HL-60 (cell line): ENCODE results near the gene TRAT1.

ENCODE experiments used
- DNase-seq, 2 experiments: peaks; one replicate each; pipeline ENCODE4 v3.0.0-alpha.2; 2010 to 2020; ENCODE audit warnings: low read depth in 1 of 2, low spot score in 1 of 2
- H3K27ac ChIP-seq: fragments of 250-450 bp; sonication (Bioruptor Pico); replicated peaks from 2 replicates; pipeline ENCODE4 v1.5.1; 2020; ENCODE audit warnings: mild to moderate bottlenecking, moderate library complexity
- H3K27me3 ChIP-seq: fragments of 250-450 bp; sonication (Bioruptor Pico); 2 replicates; pipeline ENCODE4 v1.5.1; 2021; ENCODE audit warnings: mild to moderate bottlenecking, moderate library complexity; ENCODE audit not compliant: insufficient read depth, poor library complexity, severe bottlenecking
- H3K4me3 ChIP-seq: replicated peaks from 2 replicates; pipeline ENCODE4 v1.5.1; 2011; ENCODE audit warnings: mild to moderate bottlenecking, control low read depth, low read length; ENCODE audit not compliant: insufficient read depth
- GABPA ChIP-seq: IDR thresholded peaks from 2 replicates; pipeline ENCODE4 v1.6.1; 2012; ENCODE audit warnings: low read depth
- POLR2AphosphoS5 ChIP-seq: IDR thresholded peaks from 2 replicates; pipeline ENCODE4 v1.6.1; 2012; ENCODE audit warnings: low read depth
- SPI1 ChIP-seq: IDR thresholded peaks from 2 replicates; pipeline ENCODE4 v1.6.1; 2012; ENCODE audit warnings: low read depth, mild to moderate bottlenecking, borderline replicate concordance
- TF ChIP-seq, protein P1 (sequence below): IDR thresholded peaks from one replicate; pipeline ENCODE4 v1.5.1; 2011; ENCODE audit warnings: low read length, control low read depth, inconsistent platforms; ENCODE audit not compliant: insufficient read depth
- TF ChIP-seq, protein P2 (sequence below): IDR thresholded peaks from 2 replicates; pipeline ENCODE4 v1.6.1; 2012; ENCODE audit warnings: low read depth; ENCODE audit not compliant: insufficient replicate concordance

Gene TRAT1

DNA sequence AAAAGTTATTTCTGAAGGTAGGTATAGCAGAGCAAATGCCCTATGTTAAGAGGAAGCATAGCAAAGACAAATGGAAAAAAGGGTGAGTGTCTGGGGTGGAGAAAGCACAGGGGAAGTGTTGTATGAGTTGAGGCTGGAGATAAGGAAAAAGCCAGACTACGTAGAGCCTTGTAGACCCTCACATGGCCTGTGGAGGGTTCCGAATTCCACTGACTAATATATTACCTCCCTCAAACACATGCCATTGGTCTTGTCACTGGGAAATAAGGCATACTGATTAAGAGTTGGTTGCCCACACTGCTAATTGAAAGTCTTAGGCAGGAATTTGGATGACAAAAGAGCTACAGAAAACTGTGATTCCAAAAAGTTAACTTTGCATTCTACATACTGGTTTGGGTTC lies 65.2 kb downstream of the TRAT1 start:
- H3K27me3 ChIP-seq, result no peaks in the 10 kb centered on the region
- no peak overlapping the region for H3K27ac ChIP-seq
- TF ChIP-seq POLR2AphosphoS5 (no peak), SPI1 (no peak), GABPA (no peak)
- TF ChIP-seq, protein P1, sequence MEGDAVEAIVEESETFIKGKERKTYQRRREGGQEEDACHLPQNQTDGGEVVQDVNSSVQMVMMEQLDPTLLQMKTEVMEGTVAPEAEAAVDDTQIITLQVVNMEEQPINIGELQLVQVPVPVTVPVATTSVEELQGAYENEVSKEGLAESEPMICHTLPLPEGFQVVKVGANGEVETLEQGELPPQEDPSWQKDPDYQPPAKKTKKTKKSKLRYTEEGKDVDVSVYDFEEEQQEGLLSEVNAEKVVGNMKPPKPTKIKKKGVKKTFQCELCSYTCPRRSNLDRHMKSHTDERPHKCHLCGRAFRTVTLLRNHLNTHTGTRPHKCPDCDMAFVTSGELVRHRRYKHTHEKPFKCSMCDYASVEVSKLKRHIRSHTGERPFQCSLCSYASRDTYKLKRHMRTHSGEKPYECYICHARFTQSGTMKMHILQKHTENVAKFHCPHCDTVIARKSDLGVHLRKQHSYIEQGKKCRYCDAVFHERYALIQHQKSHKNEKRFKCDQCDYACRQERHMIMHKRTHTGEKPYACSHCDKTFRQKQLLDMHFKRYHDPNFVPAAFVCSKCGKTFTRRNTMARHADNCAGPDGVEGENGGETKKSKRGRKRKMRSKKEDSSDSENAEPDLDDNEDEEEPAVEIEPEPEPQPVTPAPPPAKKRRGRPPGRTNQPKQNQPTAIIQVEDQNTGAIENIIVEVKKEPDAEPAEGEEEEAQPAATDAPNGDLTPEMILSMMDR, result no peak
- TF ChIP-seq, protein P2, sequence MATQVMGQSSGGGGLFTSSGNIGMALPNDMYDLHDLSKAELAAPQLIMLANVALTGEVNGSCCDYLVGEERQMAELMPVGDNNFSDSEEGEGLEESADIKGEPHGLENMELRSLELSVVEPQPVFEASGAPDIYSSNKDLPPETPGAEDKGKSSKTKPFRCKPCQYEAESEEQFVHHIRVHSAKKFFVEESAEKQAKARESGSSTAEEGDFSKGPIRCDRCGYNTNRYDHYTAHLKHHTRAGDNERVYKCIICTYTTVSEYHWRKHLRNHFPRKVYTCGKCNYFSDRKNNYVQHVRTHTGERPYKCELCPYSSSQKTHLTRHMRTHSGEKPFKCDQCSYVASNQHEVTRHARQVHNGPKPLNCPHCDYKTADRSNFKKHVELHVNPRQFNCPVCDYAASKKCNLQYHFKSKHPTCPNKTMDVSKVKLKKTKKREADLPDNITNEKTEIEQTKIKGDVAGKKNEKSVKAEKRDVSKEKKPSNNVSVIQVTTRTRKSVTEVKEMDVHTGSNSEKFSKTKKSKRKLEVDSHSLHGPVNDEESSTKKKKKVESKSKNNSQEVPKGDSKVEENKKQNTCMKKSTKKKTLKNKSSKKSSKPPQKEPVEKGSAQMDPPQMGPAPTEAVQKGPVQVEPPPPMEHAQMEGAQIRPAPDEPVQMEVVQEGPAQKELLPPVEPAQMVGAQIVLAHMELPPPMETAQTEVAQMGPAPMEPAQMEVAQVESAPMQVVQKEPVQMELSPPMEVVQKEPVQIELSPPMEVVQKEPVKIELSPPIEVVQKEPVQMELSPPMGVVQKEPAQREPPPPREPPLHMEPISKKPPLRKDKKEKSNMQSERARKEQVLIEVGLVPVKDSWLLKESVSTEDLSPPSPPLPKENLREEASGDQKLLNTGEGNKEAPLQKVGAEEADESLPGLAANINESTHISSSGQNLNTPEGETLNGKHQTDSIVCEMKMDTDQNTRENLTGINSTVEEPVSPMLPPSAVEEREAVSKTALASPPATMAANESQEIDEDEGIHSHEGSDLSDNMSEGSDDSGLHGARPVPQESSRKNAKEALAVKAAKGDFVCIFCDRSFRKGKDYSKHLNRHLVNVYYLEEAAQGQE, result no peak
- no peak for DNase-seq
- H3K4me3 ChIP-seq, result no peak overlapping the region

DNA sequence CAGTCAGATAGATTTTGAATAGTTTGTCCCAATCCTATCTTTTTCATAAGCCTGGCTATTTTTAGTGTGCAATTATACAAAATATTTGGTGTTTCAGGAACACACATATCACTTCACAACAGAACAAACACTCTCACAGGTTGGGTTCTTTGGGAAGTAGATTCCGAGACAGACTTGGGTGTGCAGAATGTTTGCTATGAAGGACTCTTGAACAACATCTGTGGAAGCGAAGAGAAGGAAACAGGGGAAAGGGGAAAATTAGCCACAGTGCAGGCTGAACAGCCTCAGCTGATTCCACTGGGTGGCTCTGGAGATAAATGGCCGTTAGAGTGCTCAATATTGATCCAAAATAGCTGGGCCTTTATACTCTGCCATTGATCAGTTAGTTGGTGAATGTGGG lies 69.2 kb downstream of the TRAT1 start:
- TF ChIP-seq, protein P1, result no peak
- no peak for TF ChIP-seq POLR2AphosphoS5
- TF ChIP-seq, protein P2, result no peak
- no peak for TF ChIP-seq GABPA
- no peak for TF ChIP-seq SPI1
- Histone ChIP-seq H3K4me3 (no peak overlapping the region), H3K27me3 (no peaks in the 10 kb centered on the region)

DNA sequence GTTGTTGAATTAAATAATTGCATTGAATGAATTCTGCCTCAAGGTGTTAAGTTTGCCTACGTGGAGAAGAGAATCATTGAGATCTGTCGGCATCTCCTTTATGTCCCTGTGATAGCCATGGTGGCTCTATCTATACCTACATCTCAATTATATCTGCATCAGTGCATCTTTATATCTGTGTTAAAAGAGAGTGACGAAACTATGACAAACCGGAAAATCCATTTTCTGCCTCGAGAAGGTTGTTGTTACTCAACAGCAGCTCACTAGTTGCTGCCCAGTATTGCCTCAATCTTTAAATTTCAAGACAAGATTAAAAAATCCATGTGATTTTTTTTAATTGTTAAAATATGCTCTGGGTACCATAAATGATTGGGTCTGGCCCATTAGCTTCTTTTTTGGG lies 72.4 kb downstream of the TRAT1 start:
- Histone ChIP-seq H3K4me3 (no peak overlapping the region), H3K27me3 (no peaks in the 10 kb centered on the region), H3K27ac (no peak overlapping the region)
- no peak for DNase-seq
- TF ChIP-seq, protein P2, result no peak
- TF ChIP-seq POLR2AphosphoS5 (no peak), GABPA (no peak), SPI1 (no peak)
- TF ChIP-seq, protein P1, result no peak

More for the DNA sequence above, 69.2 kb downstream of the TRAT1 start:
- no peak for DNase-seq
- no peak overlapping the region for H3K27ac ChIP-seq
